GM12872 (cell line): Measurements from ENCODE around the gene AMBRA1.

ENCODE experiments used
- TF ChIP-seq, protein P1 (sequence below): IDR thresholded peaks from 3 replicates; pipeline ENCODE4 v1.5.1; 2011; ENCODE audit warnings: low read depth, mild to moderate bottlenecking, low read length, moderate library complexity; ENCODE audit not compliant: insufficient read depth

Gene AMBRA1

DNA sequence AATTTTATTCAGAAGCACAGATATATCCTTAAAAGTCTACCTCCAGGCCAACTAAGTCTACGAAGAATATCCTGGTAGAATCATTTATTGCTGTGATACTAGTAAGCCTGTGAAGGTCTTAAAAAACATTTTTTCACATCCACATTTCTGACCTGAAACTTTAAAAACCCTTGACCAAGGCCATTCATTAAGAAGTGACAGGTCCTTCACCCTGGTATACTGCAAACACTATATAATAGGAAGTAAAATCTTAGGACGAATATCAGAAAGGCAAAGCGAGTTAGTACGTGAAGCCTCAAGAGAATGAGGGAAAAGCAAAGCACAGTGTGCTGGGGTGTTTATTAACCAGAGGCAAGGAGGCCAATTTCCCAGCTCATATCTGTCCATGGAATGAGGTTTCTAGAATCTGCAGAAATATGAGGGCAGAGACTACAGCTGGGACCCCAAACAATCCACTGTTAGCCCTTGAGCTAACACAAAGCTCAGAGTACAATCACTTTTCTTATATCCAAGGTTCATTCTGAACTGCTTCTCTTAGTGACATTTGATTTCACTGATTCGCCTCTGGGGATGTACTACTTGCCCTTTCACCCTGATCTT, 71.0 kb downstream of the AMBRA1 start:
- TF ChIP-seq, protein P1, sequence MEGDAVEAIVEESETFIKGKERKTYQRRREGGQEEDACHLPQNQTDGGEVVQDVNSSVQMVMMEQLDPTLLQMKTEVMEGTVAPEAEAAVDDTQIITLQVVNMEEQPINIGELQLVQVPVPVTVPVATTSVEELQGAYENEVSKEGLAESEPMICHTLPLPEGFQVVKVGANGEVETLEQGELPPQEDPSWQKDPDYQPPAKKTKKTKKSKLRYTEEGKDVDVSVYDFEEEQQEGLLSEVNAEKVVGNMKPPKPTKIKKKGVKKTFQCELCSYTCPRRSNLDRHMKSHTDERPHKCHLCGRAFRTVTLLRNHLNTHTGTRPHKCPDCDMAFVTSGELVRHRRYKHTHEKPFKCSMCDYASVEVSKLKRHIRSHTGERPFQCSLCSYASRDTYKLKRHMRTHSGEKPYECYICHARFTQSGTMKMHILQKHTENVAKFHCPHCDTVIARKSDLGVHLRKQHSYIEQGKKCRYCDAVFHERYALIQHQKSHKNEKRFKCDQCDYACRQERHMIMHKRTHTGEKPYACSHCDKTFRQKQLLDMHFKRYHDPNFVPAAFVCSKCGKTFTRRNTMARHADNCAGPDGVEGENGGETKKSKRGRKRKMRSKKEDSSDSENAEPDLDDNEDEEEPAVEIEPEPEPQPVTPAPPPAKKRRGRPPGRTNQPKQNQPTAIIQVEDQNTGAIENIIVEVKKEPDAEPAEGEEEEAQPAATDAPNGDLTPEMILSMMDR = no peak

DNA sequence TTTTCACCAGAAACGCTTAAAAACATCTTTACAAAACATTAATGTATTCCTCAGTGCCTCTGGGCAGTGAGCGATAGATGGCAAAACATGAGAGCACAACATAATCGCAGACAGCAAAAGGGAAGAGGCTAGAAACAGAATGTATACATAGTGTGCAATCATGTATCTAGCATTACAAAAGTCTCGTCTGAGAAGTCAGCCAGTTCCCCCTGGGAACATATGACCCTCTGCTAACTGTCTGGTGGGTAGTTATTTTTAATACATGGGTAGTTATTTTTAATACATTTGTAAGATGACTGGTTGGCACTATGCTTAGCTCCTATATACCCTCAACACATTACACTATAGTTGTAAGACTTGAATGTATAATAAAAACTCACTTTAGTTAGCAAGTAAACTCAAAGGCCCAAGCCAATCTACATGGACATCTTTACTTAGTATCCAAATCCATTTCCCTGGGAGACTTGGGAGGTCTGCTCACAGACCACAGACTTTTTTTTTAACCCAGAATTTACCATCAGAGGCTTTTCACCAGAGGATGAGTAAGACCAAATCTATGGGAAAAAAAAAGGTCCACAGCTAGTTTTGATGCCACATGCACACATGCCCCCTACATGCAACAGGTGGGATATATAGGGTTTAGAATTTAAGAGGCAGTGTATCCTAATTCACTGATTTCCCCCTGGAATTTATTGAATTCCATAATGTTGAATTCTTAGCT, 71.7 kb downstream of the AMBRA1 start:
- TF ChIP-seq, protein P1 = peak; percentile 36; the same call in 1 of the 3 replicates

DNA sequence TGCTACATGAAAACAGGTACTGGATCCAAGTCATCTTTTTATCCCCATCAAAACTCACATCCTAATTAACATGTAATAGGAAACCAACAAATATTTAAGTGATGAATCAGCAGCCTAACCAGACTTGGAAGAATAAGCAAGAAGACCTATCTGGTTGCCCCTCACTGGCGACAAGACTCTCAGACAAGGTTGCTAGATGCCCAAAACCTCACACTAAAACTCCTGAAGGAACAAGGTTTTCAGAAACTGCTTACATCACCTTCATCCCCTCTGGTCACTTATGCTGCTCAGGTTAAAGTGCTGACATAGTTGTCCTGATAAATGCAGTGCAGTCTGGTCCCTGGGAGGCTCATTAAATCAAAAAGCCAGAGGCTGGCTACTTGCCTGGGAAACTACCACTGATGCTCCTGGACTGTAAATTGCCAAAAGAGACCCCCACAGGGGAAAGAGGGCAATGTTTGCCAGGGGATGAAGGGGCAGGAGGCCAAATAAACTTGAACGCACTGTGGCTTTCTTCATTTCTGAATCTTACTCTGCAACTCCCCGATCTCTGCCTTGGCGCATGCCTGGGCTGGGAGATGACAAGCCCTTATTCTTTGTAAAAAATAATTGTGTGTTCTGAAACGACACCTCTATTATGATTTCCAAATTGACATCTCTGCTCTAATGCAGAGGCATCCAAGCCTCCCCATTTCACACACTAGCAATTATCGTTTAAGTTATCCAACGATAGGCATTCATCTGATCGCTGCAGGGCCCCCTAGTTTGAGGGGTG, 72.7 kb downstream of the AMBRA1 start:
- TF ChIP-seq, protein P1 = no peak

DNA sequence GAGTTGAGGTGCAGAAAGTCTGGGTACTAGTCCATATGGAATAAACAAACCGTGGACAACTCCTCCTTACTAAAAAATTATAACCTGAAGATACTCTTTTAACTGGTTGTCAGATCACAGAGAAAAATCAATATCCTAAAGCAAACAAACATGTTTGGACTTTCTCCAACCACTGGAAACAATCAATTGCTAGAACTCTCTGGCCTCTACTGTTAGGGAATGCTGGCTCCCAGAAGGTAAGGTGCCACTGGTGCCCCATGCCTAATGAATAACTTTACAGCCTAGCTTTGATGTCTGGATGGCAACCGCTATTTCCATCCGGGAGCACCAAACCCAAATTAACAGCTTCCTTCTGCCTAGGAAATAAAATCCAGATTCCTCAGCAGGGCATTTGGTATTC, 74.5 kb downstream of the AMBRA1 start:
- TF ChIP-seq, protein P1 = no peak

DNA sequence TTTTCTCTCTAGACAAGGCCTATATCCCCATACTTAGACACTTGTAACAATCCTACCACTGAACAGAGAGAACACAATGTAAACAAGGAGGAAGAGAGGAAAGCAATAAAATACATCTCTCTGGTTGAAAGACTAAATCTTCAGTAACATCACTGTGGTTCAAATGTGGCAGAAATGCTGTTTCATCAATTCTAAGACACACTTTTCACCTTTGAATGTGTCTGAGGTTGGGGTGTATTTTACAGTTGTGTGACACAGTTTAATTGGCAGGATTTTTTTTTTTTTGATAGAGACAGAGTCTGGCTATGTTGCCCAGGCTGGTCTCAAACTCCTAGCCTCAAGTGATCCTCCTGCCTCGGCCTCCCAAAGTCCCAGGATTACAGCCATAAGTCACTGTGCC, 79.5 kb downstream of the AMBRA1 start:
- TF ChIP-seq, protein P1 = no peak

DNA sequence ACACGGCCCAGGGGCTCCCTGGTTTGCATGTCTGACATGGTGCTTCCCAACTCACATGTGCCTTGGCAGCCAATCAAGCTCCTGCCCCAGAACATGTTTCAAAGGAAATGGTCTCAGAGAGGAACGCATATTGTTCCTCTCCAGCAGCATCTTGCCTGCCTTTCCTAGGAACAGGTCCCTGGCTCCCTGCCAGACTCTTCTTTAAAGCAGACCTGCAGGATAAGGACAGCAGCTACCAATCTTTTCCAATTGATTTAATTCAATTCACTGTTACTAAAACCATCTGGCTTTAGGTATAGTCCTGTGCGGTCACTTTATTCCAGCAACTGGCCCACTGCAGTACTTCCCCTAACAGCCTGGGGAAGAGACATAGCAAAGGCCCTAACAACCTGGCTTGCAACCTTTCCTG, 79.9 kb downstream of the AMBRA1 start:
- TF ChIP-seq, protein P1 = no peak

DNA sequence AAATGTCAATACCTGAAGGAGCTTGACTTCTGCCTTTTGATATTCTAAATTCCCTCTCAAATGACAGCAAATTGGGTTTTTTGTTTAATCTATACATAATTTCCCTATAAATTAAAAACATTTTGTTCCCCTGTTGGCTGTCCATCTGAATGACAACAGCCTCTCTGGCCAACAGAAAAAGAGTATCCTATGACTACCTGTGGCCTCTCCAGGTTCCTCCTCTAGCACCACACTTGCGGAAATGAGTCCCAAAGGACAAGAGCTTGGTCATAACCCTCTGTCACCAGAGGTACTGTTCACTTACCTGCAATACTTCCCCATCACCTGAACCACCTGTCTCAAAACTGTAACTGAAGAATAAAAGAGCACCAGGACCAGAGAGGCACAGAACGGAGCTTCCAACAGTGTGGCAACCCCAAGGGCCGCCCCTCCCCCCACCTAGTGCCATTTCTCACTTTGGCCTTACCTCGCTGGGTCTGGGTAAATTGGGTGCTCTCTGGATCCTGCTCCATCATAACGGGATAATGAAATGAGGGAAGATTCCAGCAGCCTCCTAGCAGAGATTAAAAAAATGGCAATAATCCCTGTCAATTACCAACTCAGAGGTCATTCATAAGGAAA, 81.5 kb downstream of the AMBRA1 start:
- TF ChIP-seq, protein P1 = no peak
